ENCODE data around the gene METTL4.
A peak's percentile ranks its signal among the peaks of the same experiment; 100 is the strongest.
"Not testable (repeated sequence)": the region's sequence is repeated elsewhere in the genome, so short reads cannot be mapped to it uniquely, and the experiment has no call there.

The METTL4 gene

DNA sequence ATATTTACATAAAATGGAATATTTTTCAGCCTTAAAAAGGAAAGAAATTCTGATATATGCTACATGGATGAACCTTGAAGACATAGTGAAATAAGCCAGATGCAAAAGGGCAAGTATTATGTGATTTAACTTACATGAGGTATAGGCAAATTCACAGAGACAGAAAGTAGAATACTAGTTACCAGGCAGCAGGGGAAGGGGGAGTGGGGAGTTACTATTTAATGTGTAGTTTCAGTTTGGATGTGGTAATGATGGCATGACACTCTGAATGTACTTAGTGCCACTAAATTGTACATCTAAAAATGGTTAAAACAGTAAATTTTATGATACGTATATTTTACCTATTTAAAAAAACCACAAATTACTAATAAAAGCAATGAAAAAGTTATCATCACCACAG lies 12.1 kb downstream of the METTL4 start:
- DNase-seq = no peak

DNA sequence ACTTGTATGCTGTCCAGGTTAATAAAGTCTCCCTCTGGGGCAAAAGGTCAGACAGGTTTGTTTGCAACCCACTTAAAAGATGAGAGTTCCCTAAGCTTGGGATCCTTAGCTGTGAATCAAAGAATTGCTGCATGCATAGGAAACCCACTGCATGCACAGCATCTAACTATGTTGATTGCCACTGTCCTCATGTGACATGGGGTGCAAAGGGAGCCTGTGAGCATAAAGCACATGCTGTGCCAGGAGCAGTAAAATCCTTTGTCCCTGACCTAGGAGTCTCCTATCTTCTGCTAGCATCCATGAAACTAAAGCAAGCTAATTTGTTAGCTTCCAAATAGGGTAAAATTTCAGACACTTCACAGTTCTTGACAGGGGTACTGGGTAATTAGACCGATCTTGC lies 13.8 kb downstream of the METTL4 start:
- DNase-seq = no peak

DNA sequence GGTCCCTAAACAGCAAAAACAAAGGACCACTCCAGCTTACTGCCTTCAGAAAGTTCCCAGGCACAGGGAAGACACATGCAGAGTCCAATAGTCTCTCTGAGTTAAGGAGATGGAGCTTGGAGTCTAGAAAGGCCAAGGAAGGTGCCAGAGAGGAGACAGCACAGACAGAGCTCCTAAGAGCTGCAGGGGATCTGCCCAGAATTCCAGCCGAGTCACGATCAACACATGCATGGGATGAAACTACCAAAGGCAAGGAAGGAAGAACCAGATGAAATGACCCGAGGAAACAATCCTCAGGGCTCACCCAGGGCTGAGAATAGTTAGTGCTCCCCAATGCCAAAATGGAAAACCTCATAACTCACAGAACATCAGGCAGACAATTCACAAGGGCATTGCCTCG lies 15.4 kb downstream of the METTL4 start:
- DNase-seq = no peak

DNA sequence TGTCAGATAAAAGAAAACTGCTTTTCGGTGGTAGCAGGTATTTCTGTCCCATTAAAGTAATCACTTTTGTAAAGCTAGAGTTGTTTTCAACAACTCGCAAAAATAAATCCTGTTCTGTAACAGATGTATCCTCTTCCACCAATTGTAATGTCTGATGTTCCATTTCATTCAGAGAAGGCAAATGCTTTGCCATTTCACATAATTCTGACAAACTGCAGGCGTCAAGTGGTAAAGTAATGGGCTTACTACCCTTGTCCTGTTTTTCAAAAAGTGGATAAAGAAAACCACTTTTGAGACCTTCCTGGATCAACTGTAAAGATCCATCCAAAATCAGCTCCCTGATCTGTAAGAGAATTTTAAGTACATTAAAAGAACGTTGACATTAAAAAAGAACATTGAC lies 16.6 kb downstream of the METTL4 start:
- DNase-seq = no peak

DNA sequence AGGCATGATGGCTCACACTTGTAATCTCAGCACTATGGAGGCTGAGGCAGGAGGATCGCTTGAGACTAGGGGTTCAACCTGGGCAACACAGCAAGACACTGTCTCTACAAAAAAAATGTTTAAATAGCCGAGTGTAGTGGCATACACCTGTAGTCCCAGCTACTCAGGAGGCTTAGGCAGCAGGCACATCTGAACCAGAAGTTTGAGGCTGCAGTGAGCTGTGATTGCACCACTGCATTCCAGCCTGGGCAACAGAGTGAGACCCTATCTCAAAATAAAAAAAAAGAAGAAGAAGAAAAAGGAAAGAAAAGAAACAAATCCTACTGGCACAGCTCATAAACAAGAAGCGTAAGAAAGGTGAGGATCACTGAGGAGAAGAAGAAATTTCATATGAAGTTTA lies 19.9 kb downstream of the METTL4 start:
- DNase-seq = no peak

DNA sequence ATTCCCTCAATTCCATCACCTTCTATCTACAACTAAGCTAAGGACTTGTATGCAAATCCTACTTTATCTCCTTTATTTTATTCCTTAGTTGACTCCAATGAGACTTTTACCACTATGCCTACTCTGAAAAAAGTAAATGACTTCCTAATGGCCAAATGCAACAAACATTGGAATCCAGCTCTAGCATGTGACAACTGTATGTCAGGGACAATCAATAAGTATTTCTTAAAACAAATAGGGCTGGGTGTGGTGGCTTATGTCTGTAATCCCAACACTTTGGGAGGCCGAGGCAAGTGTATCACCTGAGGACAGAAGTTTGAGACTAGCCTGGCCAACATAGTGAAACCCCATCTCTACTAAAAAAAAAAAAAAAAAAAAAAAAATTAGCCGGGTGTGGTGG lies 21.8 kb downstream of the METTL4 start:
- DNase-seq = no peak

DNA sequence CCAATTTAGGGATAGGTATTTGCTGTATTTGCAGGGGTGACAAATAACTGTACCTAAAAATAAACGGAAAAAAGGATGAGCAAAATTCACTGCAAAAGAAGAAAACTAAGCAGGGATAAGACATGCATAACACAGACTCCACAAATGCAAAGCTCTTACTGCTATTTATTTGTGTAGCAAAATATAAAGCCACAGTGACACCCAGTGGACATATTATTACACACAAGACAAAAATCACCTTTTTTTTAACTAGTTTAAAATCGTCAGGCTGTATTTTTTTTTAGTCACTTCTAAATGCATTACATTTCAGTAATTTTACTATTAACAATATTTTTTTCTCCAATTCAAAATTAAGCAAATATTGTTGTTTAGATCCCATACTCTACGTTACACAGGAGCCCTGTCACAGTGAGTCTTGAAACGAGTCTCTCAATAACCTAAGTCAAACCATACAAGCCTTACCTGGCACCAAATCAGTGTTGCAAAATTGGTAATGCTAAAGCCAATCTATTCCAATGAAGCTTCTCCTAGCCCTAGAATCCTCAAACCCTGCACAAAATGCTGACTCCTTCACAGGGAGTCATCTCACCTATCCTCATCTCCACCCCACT lies 23.7 kb downstream of the METTL4 start:
- DNase-seq = no peak

DNA sequence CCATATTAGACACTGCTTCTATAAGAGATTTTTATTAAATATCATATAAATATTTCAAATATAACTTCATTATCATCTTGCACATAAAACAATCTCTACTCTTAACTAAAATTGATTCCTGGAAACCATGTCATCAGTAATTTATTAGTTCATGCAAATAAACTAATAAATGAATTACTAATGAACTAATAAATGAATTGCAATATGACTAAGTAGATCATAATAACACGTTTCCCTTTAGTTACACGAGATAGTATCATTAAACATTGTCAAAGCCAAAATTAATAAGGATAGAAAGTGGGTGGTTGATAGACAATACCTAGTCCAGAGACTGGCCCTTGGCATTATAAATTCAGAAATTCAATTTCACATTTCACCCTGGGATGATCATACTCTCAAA lies 26.1 kb downstream of the METTL4 start:
- DNase-seq = no peak

DNA sequence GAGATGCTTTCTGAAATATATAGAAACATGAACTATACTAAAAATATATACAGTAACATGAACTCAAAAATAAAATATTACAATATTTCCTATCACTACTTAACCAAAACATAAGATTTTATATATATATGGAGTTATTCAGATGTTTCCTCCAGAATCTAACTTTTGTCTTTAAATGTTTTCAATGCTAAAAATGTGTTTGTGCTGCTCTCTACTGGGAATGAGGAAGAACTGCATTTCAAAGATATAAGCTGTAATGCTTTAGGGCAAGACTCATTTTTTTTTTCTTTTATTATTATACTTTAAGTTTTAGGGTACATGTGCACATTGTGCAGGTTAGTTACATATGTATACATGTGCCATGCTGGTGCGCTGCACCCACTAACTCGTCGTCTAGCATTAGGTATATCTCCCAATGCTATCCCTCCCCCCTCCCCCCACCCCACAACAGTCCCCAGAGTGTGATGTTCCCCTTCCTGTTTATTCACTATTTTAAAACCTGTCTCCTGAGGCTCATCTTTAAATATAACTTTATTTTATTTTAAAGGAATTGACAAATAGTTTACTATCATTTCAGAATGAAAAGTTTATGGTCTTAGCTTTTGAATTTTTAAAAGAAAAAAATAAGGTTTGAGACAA lies 29.3 kb downstream of the METTL4 start:
- peak; percentile 6 for DNase-seq

DNA sequence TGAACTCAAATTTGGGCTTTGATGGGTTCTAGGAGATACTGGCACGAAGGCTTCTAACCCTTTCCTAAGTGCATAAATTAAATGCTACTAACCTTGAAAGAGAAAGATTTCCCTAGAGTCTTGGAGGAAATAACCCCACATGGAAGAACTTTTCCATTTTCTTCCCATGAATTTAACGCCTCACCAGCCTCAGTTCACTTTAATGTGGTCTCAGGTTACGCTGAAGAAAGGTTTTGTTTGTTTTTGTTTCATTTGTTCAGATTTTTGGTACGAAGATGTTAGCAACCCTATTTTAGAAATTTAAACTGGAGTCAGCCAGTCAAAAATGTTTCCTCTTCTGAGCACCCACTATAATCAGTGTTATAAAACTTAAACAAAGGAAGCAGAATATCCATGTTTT lies 30.7 kb downstream of the METTL4 start:
- DNase-seq = no peak

DNA sequence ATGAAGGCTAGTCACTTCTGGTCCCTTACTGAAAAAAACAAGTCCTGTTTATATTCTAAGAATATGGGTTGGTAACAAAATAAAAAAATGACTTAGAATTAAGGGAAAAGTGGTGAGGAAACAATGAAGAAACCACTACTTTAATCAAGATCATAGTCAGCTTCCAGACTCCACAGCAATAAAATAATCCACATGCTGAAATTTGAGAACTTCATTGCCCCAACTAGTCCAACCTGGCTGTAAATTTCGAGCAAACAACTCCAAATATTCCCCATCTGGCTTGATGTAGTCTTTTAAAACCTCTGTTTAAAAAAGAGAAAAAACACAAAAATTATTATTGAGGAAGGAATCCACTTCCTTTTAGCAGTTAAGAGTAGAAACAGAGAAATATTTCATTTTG lies 32.5 kb downstream of the METTL4 start:
- peak; percentile 21 for DNase-seq

DNA sequence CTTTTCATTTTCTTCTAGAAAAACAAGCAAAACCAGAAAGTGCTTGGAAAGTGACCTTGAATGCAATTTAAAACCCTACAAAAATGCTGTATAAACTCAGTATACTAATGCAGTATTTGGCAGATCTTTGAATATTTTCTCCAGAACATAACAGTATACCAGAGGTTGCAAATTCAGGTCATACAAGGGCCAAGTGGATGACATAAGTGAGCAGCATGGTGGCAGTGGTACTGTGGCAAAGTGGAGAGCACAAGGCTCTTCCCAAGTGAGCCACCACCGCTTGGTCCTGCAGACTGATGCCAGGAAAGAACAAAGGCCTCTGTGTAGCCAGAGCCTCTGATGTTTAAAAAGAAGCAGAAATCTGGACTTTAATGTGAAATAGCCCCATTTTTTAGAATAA lies 33.1 kb downstream of the METTL4 start:
- DNase-seq = no peak

DNA sequence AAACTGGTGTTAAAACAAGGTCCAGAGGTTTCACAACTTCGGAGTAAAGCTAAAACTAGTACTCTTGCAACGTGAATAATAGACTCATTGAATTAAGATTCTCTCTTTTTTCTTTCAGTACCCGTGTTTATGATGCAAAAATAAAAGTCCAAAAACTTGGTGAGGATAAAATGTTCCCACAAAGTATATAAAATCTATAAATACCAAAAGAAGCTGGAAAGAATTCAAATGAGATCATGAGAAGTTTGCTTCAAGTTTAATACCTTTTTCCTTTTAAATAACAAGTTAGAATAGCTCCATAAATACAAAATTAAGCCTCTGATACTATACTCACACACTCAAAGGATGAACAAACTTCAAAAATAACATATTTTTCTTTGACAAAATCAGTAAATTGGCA lies 34.0 kb downstream of the METTL4 start:
- DNase-seq = no peak

DNA sequence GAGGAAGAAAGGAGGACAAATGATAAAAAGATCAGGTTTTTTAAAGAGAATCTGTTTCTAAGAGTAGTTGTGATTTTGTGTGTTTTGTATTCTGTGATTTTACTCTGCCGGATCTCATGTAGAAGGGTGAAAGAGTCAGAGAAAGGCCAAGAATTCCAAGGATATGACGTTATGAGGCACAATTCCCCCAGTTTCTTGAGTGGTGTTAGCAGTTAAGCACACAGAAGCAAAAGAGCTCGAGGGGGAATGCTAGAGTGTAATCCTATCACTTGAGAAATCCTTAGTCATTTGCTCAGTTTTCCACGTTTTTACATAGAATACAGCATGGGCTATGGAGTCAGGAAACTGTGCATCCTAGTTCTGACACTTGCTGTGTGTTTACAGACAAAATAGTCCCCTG lies 34.8 kb downstream of the METTL4 start:
- no peak for DNase-seq

DNA sequence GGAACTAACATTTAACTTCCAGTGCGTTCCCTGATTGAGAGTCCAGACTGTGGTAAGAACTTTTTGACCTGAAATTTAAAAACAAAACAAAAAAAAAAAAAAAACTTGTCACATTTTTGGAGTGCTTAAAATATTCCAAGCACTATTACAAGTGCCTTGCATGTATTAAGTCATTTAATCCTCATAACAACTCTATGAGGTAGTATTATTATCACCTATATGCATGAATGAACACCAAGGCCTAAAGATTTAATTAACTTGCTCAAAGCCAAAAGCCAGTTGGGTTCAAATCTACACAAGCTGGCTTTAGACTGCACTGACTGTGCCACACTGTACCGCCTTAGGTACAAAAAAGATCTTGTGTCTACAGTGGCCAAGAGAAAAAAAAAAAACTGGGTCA lies 35.2 kb downstream of the METTL4 start:
- DNase-seq = no peak

DNA sequence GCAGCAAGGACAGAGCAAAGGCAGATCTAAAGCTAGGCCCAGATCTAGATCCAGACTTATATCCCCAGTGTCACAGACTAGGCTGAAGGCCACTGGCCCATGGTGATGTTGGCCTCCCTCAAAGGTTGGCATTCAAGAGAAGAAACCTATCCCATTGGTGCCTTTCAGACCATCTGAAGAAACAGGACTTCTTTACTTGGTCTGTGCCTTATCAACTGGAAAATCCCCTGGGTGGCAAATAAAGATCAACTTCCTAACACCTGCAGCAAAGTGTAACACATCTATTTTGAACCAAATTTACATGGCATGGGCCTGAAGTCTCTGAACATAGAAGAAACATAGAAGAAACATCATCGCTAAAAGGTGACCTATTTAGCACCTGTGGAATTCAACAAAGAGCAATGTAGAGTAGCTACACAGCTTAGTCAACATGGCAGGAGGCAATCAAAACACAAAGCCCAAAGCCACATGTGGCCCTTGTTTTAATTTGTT lies 35.8 kb downstream of the METTL4 start:
- DNase-seq = no peak

DNA sequence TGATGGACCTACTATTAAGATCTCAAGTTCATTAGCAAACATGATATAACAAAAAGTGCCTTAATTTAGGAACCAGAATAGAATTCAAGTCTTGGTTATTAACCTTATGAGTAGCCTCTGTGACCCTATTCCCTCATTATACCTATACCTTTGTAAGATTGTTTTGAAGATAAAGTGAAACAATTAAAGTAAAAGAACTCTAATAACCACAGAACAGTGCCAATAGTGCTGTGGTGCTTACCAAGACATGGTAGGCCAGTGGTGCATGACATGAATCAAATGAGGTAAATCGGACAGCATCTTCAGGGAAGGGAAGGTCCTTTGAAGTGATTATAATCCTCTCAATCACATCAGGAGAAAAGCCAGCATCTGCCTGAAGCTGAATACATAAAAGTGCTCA lies 36.4 kb downstream of the METTL4 start:
- DNase-seq = no peak

DNA sequence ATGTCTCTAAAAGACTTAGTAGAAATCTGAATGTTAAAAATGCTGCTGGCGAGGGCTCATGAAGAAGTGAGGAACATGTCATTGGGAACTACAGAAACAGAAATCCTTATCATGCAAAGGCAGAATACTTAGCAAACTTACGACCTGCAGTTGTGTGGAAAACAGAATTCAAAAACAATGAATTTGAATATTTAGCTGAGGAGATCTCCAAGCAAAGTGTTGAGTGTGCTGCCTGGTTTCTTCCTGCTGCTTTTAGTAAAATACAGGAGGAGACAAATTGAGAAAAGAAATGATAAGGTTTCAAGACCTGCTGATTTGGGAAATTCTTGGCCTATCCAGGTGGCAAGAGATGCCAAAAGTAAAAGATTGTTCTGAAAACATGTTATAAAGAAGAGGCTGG lies 38.5 kb downstream of the METTL4 start:
- DNase-seq = no peak

DNA sequence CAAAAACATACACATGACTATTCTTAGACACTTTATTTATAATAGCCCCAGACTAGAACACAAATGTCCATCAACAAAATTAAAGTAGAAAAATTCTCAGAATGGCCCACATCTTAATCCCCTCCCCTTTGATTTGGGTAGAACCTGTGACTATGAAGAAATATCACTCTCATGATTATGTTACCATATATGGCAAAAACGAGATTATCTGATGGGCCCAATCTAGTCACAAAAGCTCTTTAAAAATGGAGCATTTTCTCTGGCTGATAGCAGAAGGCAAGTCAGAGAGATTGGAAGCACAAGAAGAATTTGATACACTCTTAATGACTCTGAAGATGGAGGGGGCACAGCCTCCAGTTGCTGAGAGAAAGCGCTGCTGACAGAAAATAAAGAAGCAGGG lies 39.6 kb downstream of the METTL4 start:
- DNase-seq = no peak

DNA sequence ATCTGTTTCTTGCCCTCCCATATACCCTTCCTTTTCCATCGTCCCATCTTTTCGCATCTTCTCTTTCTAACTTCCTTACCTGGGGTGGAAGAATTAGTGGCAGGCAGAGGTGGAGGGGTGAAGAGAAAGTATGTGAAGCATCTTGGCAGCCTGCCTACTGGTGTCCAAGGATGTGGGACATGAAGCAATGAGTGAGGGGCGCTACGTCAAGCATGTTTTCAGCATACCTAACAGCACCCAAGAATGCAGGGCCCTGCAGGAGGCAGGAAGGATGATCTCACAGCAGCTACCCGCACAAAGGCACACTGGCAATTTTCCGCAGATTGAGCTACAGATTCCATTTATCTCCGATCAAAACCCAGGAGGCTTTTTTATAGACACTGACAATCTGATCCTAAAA lies 42.2 kb downstream of the METTL4 start:
- no peak for DNase-seq

DNA sequence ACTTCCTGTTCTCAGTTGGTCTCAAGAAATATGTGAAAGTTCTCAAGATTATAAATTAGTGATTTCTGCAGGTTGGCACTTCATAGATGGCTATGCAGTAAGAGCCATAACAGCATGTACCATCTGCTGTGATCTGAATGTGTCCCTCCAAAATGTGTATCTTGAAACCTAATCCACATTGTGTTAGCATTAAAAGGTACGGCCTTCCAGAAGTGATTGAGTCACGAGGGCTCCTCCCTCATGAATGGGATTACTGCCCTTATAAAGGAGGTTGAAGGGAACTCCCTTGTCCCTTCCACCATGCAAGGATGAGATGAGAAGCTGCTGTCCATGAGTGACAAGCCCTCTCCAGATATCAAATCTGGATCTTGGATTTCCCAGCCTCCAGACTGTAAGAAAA lies 45.0 kb downstream of the METTL4 start:
- peak; percentile 44 for DNase-seq

DNA sequence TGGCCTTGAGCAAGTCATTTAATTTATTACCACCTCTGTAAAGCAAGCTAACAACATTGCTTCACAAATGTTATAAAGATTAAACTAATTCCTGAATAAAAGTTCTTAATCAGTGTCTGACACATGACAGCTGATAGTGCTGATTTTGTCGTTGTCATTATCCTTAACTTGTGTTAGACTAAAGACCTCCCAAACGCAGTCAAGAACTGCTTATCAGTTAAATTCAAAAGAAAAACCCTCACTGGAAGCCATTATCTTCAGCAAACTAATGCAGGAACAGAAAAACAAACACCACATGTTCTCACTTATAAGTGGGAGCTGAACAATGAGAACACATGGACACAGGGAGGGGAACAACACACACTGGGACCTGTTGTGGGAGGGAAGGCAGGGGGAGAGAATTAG lies 46.5 kb downstream of the METTL4 start:
- not testable (repeated sequence) for DNase-seq

DNA sequence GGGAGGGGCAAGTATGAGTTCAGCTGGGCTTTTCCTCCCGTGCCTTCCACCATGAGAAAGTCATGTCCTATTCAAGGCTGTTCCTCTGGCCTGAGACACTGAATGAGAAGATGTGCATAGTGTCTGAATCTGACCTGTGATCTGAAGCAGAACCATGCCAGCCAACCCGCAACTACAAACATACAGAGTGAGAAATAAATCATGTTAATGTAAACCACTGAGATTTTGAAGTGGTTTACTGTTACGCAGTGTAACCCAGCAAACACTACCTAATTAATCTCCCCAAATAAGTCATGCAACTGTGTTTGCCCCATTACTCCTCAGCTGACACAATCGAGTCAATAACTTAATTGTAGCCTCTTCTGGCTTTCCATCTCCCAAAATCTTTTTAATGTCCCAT lies 49.2 kb downstream of the METTL4 start:
- DNase-seq = no peak

DNA sequence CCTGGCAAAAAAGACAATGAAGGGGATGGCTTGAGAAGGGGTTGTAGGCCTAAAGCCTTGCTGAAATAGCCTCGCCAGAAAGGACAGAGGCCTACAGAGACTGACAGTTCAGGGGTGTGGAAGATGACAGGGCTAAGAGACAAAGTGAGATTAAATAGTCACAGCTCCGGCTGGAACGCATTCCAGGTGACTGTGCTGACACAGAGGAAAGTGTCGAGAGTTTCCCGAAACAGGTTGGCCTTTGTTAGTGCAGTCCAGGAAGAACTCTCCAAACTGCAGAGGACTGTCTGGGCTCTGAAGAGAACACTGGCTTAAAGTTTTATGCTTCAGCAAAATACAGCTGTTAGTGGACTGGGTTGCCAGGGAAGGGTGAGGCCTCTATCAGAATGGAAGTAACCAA lies 52.8 kb downstream of the METTL4 start:
- no peak for DNase-seq

DNA sequence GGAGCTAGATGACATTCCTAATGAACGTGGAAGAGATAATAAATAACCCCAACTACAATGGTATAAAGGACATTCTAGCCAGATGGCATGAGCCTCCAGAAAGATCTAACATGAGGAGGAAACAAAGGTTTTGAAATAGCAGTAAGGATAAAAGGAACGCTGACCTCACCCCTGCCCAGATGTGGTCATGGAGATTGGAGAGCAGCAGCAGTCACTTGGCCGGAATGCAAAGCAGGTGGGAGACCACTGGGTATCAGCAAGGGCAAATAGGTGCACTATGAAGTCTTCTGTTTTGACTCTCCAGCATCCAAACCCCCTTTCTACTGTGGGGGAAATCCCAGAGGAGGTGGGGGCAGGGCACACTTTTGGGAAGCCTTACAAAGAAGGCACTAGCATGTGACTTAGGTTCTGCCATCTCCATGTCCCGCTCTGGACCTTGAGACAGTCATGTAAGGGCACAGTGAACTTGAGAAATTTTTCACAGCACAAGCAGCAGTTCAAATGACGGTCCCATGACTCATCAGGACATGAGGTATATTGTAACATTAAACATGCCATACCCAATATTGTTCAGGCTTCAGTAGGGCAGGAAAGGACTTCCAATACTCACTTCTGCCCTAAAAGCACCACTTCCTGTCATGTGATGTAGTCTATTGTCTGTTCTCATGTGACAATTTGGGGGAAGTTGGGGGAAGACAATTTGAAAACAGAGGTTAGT lies 55.2 kb downstream of the METTL4 start:
- DNase-seq = no peak

Measured in NCI-H524 treated with DMSO at 0.1 percent for 48 hours (cell line).